GM21786 (cell line): ENCODE measurements around the gene GPC3.
"Not testable (repeated sequence)": the region's sequence is repeated elsewhere in the genome, so short reads cannot be mapped to it uniquely, and the experiment has no call there.

Experiments
- ATAC-seq: cut with Tn5 transposase; IDR thresholded peaks from one replicate; pipeline ENCODE4 v1.9.1; 2021; ENCODE audit not compliant: unreplicated experiment

GPC3 gene

DNA sequence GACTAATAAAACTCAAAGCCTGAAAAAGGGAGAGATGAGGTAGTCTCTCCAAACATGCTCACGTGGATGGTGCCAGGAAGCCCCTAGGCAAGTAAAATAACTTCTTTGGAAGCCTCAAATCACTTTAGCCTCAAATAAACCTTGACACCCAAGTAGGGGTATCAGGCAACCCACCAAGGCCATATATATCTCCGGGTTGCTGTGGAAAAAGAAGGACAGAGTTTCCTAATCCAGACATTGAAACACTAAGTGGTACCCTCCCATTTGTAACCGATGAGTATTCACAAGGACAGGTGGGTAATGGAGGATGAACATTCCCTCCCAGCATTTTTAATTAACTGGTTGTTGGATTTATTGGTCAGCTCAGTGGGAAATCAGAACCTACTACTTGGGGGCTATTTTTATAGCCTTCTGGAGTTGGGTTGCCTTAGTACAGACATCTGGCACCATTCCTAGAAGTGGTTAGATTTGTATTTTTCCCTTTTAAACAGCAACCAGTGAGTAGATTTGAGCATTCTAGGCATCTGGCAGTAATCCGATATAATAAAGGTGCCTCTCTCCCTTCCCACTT is 87.7 kb downstream of the GPC3 start:
- no peak for ATAC-seq

DNA sequence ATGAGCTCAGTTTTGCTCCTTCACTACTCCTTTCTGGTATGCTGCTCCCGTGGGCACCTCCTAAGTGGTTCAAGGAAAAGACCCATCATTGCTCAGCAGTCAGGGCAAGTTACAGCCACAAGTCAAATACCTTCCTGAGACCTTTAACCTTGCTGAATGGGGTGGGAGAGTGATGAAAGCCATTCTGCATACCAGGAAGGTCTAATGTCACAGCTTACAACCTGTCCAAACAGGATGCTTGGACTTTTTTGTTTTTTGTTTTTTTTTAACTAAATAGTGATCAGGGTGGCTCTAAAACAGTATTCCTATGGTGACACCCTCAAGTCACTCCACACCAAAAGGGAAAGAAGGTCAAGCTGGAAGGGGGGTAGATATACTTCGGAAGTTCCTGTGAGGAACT is 93.1 kb downstream of the GPC3 start:
- ATAC-seq: no peak

DNA sequence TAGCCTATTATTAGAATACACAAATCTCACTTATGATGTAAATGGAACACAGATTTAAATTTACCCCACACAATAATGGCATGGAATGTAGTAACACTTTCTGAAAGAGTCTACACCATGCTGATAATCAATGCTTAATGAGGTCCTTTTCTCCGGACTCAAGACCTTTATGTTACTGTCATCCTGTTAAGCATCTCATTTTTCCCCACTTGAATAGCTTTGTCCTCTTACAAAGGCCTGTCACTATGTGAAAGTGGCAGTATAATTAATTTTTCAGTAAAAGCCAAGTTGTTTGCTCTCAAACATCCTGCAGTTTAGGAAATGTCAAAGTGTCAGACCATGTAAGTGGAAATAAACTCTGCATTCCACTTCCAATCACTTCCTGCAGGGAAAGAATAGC is 96.4 kb downstream of the GPC3 start:
- ATAC-seq: no peak

DNA sequence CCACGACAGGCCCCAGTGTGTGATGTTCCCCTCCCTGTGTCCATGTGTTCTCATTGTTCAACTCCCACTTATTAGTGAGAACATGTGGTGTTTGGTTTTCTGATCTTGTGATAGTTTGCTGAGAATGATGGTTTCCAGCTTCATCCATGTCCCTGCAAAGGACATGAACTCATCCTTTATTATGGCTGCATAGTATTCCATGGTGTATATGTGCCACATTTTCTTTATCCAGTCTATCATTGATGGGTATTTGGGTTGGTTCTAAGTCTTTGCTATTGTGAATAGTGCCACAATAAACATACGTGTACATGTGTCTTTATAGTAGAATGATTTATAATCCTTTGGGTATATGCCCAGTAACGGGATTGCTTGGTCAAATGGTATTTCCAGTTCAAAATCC is 97.3 kb downstream of the GPC3 start:
- ATAC-seq: not testable (repeated sequence)

DNA sequence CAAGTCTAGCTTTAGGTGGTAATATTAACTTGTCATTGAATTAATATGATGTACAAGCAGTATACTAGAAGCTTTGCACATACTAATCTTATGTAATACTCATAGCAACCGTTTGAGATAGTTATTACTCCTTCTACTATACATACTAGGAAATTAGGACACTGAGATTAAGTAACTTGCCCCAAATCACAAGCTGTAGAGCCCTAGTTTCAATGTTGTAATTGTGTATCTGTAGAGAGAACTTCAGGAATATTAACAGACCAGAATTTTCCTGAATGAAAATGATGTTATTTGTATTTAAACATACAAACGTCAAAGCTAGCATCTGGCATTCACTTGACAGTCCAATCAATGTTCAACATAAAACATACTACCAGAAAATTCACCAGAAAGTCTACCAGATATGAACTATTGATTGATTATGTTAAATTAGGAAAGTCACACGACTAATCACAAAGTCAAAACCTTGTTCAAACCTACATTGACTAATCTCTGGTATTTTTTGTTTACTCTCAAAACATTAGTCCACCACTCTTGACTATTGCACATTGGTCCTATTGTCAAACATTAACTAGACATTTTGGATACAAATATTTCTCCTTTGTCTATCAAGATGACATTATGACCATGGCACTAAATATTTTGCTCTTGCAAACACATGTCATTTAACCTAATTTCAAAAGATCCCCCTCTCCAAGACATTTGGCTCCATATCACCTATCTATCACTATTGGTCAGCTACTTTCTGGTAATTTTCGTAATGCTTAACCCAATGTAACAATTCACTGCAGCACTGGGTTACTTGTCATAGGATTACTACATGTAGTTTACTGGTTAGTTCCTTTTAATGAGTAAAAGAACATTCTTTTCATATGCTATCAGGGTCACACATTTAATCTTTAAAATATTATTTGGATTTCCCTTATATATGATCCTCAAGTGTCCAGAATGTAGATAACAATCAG is 100.7 kb downstream of the GPC3 start:
- no peak for ATAC-seq

DNA sequence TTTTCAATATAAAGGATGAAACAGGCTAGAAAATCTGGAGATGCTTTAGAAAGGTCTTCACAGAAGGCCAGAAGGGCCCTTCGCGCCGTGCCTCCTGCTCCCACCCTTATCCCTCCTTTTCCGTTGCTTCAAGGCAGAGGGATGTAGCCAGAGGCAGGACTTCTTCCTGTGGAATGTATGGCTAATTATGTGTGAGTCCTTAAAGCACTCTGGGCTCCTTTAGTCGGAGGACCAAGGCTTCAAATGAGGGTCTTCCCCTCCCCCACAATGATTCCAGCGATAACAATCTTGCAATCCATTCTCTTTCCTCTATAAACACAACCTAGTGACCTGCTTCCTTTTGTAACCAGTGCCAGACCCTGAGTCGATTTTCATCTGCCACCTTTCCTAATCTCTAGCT is 103.5 kb downstream of the GPC3 start:
- ATAC-seq: no peak

DNA sequence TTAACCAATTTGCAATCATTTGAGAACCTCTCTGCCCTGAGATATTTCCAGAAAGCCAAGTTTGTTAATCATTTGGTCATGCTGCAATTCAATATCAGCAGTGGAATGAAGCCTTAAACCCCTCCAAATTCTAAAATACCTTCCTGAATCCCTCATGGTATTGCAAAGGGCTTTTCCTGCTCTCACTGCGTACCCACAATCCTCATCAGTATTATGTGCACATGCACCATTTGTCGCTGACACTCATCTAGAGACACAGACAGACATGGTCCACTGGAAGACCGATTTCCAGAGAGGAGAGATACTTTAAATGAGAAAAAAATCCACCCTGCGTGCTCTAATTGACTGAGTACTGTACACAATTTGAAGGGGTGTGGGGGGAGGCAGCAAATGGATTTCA is 104.4 kb downstream of the GPC3 start:
- no peak for ATAC-seq

DNA sequence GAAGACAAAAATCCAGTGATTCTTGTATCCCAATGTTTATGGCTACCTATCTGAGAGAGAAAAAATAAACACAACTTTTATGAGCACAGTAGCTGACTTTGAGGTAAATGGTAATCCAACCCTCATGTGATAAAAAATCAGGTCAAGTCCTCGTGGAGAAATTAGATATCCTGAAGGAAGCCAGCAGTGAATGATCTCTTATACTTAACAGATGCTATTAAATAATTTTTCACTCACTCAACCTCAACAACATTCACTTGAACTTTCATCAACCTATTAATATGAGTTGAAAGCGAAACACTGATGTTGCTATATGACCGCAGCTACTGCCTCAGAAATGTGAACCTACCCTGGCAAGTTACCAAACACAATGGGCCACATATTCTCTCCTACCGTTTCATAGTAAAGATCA is 105.4 kb downstream of the GPC3 start:
- ATAC-seq: peak; percentile 75

DNA sequence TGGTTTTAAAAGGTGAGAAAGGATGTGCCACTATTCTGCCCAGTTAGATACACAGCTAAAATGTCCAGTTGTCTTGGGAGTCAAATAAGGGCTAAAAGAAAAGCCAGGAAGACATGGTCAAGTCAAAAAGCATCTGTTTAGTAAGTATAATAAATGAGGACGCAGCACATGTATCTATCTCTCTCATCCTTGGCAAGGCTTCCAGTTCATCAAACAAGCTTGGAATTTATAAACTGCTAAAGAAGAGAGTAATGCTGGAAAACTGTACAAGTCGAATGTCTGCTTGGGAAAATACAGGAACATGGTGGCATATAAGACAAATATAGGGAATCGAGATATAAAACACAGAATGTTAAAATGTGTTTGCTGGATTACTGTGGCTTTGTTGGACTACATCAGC is 106.7 kb downstream of the GPC3 start:
- no peak for ATAC-seq

DNA sequence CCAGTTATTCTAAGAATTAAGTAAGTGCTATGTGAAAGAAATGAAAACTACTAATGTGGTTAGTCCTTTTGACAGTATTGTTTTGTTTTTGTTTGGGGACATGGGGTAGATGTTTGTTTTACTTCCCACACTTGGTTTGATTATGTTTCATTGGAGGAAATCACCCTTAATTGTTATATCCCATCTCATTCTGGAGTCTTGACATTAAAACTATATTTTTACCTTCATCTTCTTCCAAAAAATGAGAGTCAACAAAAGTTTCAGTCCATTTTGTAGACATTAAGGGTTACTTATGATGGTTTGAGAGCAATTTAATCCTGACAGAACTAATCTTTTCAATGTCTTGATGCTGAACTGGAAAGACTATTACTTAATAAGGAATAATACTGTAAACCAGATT is 108.7 kb downstream of the GPC3 start:
- no peak for ATAC-seq

DNA sequence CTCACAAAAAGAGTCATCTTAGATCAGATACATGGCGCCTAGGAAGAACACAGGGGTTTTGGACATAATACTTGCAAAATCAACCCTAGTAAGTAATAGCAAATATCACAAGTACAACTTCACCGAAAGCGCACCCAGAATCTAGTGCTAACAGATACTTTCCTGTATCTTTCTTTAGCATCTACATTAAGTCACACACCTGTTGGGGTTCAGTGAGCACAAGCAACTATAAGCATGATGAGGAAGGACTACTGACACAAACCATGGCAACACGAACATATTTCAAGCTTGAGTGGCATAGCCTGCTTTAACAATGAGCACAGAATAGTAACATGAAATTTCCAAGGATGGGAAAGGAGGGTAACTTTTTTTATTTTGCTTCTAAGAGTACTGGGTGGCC is 116.1 kb downstream of the GPC3 start:
- no peak for ATAC-seq

DNA sequence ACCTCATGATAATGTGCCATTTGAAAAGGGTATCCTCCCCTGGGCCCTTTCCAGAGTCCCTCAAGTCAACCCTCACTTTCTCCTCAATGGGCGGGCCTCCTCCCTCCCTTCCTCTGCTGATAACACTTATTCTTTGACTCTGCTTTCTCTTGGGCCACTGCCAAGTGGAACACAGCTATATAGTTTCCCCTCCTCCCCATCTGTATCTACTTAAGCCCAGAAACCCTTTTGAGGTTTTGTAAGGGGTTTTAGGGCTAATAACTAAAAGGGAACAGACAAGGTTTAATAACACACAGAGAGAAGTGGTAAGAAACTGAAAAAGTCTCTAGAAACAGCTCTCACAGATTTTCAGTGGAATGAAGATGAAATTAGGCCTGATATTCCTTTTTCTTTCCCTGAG is 116.7 kb downstream of the GPC3 start:
- ATAC-seq: no peak

DNA sequence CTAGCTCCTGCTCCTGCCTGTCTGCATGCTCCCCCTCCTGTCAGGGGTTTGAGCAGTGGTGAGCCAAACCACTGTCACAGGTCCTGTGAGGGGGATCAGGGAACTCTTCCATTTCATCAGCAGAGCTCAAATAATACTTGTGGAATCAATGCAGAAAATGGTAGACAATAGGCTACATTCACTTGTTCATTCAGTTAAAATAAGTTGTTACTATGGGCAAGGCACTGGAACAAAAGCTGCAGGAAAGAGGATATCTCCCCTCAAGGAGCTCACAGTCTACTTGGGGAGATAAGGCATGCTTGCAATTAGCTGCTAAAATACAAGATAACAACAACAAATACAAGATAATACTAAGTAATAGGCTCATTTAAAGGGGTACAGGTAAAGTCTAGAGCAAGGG is 117.1 kb downstream of the GPC3 start:
- ATAC-seq: no peak

DNA sequence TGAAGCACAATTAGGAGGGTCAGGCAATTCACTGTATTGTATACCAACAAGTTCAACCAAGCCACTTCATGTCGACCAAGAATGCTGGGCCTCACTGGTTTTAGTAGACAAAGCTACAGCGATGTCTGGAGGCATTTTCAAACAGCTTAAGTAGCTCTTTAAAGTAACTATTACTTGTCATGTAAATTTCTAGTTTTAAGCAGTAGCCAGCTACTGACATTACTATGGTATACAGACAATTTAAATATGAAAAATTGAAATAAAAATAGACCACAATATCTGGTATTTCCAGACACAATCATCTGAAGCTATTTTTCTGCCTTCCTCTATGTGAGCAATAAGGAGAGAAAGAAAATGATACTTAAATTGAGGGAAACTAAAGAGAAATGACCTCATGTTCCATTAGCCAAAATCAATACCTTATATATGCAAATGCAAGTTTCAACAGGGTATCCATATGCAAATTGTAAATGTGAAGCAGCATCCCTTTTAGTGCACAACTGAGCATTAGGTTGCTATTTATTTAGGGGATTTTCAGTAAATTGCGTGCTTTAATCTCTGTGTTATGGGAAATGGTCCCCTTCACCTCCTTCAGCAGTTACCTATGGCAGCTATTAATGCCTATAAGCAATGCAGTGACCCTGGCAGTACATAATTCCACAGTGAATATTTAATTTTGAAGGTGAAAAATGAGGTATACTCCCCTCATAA is 119.5 kb downstream of the GPC3 start:
- ATAC-seq: no peak

DNA sequence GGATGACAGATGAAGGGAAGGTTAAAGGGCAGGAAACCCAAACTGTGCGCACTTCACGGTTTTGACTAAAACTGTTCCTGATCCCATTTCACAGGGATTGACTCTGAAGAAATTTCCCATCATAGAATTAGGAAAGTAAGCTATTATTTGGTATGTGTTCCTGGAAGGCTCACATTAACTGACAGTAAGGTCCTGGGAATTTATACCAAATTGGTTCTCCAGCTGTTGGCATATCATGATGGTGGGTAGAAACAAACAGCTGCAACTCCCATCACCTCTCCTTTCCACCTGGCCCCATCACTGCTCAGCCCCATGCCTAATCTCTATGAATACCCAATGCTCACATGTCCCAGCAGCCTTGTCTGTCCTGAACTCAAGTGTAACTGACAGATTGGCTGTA is 121.2 kb downstream of the GPC3 start:
- no peak for ATAC-seq

DNA sequence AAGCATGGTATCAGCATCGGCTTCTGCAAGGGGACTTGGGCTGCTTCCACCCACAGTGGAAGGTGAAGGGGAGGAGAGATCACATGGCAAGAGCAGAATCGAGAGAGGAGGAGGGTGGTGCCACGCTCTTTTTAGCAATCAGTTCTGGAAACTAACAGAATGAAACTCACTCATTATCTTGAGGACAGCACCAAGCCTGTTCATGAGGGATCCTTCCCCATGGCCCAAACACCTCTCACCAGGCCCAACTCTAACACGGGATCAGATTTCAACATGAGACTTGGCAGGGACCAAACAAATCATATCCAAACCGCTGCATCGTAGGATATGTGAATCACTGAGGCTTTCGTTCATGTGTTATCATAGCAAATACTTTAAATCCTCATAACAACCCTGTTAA is 125.5 kb downstream of the GPC3 start:
- ATAC-seq: no peak

DNA sequence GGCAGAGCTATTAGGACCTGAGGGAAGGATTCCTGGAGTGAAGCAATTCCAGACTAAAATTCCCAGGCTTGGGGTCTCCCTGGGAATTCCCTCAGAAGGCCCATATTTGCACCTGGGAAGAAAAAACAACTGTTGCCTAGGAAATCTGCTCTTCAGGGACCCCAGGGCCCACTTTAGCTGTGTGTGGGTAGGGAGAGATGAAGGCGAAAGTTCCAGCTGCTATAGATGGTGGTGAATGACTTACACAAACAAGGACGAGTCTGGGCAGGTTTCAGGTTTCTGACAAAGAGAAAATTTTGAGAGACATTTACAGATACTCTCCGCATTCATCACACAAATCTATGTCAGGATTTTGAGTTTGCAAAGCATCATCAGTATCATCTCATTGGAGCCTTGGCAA is 126.1 kb downstream of the GPC3 start:
- ATAC-seq: no peak

DNA sequence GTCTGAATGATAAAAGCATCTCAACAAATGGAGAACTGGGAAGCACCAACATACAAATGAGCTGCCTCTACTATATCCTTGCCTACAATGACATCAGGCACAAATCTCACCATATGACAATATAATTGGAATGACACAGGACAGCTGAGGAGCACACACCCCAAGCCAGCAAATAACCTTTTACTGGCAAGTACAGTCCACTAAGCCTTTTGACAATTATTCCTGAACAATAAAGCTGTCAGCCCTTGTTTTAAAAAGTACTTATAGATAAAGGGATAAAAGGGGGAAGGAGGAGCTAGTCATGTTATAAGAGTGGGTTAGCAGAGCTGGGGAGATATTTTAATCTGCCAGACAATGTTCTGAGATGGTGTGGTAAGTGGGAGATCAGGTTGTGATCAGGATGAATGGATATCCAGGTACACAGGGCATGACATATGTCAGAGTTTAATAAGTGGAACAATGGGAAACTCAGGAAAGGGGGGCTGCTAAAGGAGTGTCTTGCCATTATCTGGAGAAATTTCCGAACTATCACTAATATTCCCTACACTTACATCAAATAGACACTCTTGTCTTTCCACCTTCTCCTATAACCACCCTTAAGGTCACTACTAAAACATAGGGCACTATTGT is 127.6 kb downstream of the GPC3 start:
- ATAC-seq: no peak

DNA sequence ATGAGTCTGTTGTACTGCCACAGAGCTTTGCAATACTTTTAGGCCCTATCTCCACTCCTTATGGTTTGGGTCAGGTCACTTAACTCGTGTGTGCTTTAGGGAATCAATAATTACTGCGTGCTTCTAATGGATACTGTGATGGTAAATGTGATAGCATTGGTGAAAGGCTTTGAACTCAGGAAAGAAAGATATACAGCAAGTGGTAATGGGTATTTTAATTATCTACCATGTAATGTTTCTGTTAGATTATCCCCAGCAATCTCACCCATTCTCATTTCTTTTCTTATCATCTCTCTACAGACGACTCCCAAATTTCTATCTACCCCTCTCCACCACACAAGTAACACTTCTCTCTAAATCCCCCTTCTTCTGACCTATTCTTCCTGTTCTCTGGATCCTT is 128.6 kb downstream of the GPC3 start:
- no peak for ATAC-seq

DNA sequence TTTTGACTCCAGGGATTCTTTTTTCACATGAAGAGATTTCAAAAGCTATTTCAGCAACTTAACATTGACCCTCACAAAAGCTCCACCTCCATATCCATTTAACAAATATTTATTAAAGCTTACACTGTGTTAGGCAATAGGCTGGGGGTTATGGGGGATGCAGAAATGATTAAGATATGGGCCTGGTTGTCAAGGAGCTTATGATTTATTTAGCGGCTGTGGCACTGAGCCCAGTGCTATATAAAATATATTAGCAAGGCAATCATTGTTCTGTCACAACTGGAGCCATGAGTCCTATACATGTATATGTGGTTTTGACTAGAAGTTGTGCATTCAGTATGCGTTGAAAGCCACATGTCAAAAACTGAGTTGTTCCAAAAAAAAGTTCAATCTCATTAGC is 131.1 kb downstream of the GPC3 start:
- ATAC-seq: no peak

DNA sequence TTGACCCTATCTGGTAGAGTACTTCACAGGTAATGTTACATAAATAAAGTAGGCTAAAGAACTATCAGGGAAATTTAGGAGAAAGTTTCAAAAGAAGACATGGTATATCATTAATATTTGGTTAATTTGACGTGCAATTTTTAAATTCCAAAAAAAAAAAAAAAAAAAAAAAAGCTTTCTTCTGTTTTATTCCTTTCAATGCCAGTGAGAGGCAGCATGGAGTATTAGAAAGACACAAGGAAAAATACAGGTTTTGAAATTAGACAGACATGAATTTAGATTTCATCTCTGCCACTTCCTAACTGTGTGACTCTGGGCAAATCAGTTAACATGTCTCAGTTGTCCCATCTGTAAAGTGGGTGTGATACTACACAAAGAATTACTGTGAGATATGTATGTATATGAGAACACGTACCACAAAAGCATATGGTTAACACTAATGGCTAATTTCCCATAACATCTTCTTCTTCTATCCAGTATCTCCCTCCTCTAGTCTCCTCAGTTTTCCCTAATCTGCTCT is 132.5 kb downstream of the GPC3 start:
- ATAC-seq: no peak
